Measurements from ENCODE around the gene HEBP2. TPM values are rescaled to one million over a fixed set of nuclear protein-coding genes. Genes with fewer than 3 reads are reported as not detected.

Gene HEBP2
- total RNA-seq, 1 experiment from 2014 or later = 51.6 TPM

DNA sequence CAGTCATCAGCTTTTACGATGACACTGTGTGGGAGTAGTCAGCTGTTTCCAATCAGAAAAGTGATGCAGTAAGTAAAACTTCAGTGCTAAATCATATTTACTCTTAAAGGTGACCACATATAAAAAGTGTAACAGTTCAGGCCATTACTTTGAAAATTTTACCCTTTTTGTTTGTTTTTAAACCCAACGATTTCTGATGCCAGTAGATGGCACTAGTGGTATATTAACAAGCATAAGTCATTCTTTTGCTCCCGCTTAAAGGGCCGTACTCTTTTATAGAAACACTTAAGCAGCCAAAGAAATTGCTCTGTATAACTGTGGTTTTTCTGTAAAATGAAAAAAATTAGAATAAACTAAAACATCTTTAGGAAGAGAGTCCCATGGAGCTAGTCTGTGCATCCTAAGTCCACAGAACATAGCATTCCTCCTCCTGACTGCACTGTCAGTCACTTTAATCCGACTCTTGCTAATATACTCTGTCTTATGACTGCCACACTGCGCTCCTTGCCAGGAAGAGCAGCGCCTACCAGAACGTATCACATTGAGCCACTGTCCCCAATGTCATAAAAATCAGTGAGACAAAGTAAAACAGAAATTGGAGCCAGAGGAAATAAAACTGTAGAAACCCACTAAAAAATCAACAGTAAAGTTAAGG lies 25.0 kb downstream of the HEBP2 start:
- H3K79me2 ChIP-seq (ENCODE audit: insufficient read depth, low read length) = no peaks in the 10 kb centered on the region
- ATAC-seq (peak; percentile 72), DNase-seq (ENCODE audit: low read depth, low spot score) (peak; percentile 21)
- no peaks in the 10 kb centered on the region for H3K9me2 ChIP-seq (ENCODE audit: insufficient read depth)
- H3K27me3 ChIP-seq (ENCODE audit: insufficient read depth, low read length) = no peaks in the 10 kb centered on the region
- H4K20me1 ChIP-seq (ENCODE audit: insufficient read depth) = no peaks in the 10 kb centered on the region
- H3K4me3 ChIP-seq (replicated peaks in 1 of 2; ENCODE audit: low read depth in 1 of 2, low read length in 2 of 2) = no peak overlapping the region
- H3K9ac ChIP-seq (ENCODE audit: low read length) = no peak overlapping the region
- no peak overlapping the region for H3K4me2 ChIP-seq (ENCODE audit: low read length)
- TF ChIP-seq, protein P1, sequence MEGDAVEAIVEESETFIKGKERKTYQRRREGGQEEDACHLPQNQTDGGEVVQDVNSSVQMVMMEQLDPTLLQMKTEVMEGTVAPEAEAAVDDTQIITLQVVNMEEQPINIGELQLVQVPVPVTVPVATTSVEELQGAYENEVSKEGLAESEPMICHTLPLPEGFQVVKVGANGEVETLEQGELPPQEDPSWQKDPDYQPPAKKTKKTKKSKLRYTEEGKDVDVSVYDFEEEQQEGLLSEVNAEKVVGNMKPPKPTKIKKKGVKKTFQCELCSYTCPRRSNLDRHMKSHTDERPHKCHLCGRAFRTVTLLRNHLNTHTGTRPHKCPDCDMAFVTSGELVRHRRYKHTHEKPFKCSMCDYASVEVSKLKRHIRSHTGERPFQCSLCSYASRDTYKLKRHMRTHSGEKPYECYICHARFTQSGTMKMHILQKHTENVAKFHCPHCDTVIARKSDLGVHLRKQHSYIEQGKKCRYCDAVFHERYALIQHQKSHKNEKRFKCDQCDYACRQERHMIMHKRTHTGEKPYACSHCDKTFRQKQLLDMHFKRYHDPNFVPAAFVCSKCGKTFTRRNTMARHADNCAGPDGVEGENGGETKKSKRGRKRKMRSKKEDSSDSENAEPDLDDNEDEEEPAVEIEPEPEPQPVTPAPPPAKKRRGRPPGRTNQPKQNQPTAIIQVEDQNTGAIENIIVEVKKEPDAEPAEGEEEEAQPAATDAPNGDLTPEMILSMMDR (IDR thresholded peaks at IDR 0.05 in 2 of 3, conservative IDR thresholded peaks at IDR 0.05 in 1 of 3; ENCODE audit: borderline replicate concordance in 1 of 3, insufficient read depth in 1 of 3, low read depth in 2 of 3, low read length in 2 of 3) = peak; percentile 57 to 81 (median 75); a peak in 5 of 6 replicates
- TF ChIP-seq RAD21 (IDR thresholded peaks at IDR 0.05; ENCODE audit: low read depth) (peak; percentile 87), CBX3 (IDR thresholded peaks at IDR 0.05; ENCODE audit: low read depth) (no peak), ZNF274 (IDR thresholded peaks at IDR 0.05; ENCODE audit: low read depth, low read length) (no peak), EGR1 (IDR thresholded peaks at IDR 0.05; ENCODE audit: low read depth) (no peak)
- CTCF ChIA-PET = interaction anchor here (0.8 to 3.0 kb wide), 2 partner anchors 26 to 80 kb away, joined by 3 to 14 read pairs; no protein-coding TSS in a partner anchor
- intact Hi-C loops (cut with micrococcal nuclease) = loop anchor here (1.0 to 5.0 kb wide), 4 partner anchors 80 to 338 kb away; no protein-coding TSS in a partner anchor
- no peaks in the 10 kb centered on the region for H3K4me1 ChIP-seq (ENCODE audit: control insufficient read depth in 1 of 2, insufficient read depth in 2 of 2, low read length in 2 of 2)
- H2AFZ ChIP-seq (ENCODE audit: low read depth, low read length, poor library complexity, severe bottlenecking) = no peak overlapping the region
- POLR2A ChIA-PET = no interaction called here
- H3K36me3 ChIP-seq (ENCODE audit: control insufficient read depth in 1 of 2, insufficient read depth in 2 of 2, low read length in 2 of 2) = no peaks in the 10 kb centered on the region
- H3K27ac ChIP-seq (ENCODE audit: low read depth, low read length) = no peak overlapping the region
- no TSS peak for BruUV-seq (replicated peaks)
- RAD21 ChIA-PET (ENCODE audit: low non-redundant PET in 1 of 2, low total read pairs in 2 of 2, uncharacterized antibody in 2 of 2, unreplicated experiment in 2 of 2) = interaction anchor here in 1 of 2 experiments (0.6 kb wide), 1 partner anchor 157 kb away, joined by 4 read pairs; no protein-coding TSS in a partner anchor
- H3K9me3 ChIP-seq (ENCODE audit: control insufficient read depth in 1 of 2, insufficient read depth in 1 of 2, low read depth in 1 of 2, low read length in 2 of 2) = no peaks in the 10 kb centered on the region

DNA sequence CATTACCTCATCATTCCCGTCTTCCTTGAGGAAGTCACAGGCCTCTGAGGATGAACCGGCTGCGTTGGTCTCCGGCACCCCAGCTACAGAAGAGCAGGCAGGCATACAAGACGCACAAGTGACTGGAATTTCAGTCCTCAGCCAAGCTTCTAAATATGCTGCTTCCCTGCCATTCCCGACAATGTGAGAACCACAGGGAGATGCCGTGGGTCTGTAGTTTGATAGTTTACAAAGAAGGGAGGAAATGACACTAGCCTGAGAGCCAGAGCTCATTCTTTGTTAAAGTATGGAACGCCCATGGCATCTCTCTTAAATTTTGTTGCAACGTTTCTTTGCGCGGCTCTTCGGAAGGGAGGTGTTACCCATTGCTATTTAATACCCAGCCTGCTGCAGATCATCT lies 25.7 kb downstream of the HEBP2 start:
- no TSS peak for BruUV-seq (replicated peaks)
- RAD21 ChIA-PET (ENCODE audit: low non-redundant PET in 1 of 2, low total read pairs in 2 of 2, uncharacterized antibody in 2 of 2, unreplicated experiment in 2 of 2) = interaction anchor here in 1 of 2 experiments (0.6 kb wide), 1 partner anchor 156 kb away, joined by 4 read pairs; no protein-coding TSS in a partner anchor
- CTCF ChIA-PET = interaction anchor here (0.8 to 3.0 kb wide), 2 partner anchors 26 to 79 kb away, joined by 3 to 14 read pairs; no protein-coding TSS in a partner anchor
- H2AFZ ChIP-seq (ENCODE audit: low read depth, low read length, poor library complexity, severe bottlenecking) = no peak overlapping the region
- no peaks in the 10 kb centered on the region for H3K9me2 ChIP-seq (ENCODE audit: insufficient read depth)
- H4K20me1 ChIP-seq (ENCODE audit: insufficient read depth) = no peaks in the 10 kb centered on the region
- intact Hi-C loops (cut with micrococcal nuclease) = loop anchor here (1.0 to 5.0 kb wide), 4 partner anchors 80 to 337 kb away; no protein-coding TSS in a partner anchor
- no peak overlapping the region for H3K27ac ChIP-seq (ENCODE audit: low read depth, low read length)
- H3K36me3 ChIP-seq (ENCODE audit: control insufficient read depth in 1 of 2, insufficient read depth in 2 of 2, low read length in 2 of 2) = no peaks in the 10 kb centered on the region
- no peaks in the 10 kb centered on the region for H3K4me1 ChIP-seq (ENCODE audit: control insufficient read depth in 1 of 2, insufficient read depth in 2 of 2, low read length in 2 of 2)
- no peak overlapping the region for H3K9ac ChIP-seq (ENCODE audit: low read length)
- no peaks in the 10 kb centered on the region for H3K27me3 ChIP-seq (ENCODE audit: insufficient read depth, low read length)
- POLR2A ChIA-PET = no interaction called here
- H3K4me3 ChIP-seq (replicated peaks in 1 of 2; ENCODE audit: low read depth in 1 of 2, low read length in 2 of 2) = no peak overlapping the region
- ATAC-seq (no peak), DNase-seq (ENCODE audit: low read depth, low spot score) (no peak)
- H3K9me3 ChIP-seq (ENCODE audit: control insufficient read depth in 1 of 2, insufficient read depth in 1 of 2, low read depth in 1 of 2, low read length in 2 of 2) = no peaks in the 10 kb centered on the region
- no peak overlapping the region for H3K4me2 ChIP-seq (ENCODE audit: low read length)
- H3K79me2 ChIP-seq (ENCODE audit: insufficient read depth, low read length) = no peaks in the 10 kb centered on the region
- TF ChIP-seq EZH2phosphoT487 (IDR thresholded peaks at IDR 0.05; ENCODE audit: borderline replicate concordance) (no peak), SRF (IDR thresholded peaks at IDR 0.05; ENCODE audit: low read depth) (no peak), YY1 (IDR thresholded peaks at IDR 0.05; ENCODE audit: extremely low read depth, insufficient replicate concordance, low read depth, low read length) (no peak), SP1 (IDR thresholded peaks at IDR 0.05; ENCODE audit: low read depth) (no peak), RAD21 (IDR thresholded peaks at IDR 0.05; ENCODE audit: low read depth) (no peak)
- TF ChIP-seq, protein P2, sequence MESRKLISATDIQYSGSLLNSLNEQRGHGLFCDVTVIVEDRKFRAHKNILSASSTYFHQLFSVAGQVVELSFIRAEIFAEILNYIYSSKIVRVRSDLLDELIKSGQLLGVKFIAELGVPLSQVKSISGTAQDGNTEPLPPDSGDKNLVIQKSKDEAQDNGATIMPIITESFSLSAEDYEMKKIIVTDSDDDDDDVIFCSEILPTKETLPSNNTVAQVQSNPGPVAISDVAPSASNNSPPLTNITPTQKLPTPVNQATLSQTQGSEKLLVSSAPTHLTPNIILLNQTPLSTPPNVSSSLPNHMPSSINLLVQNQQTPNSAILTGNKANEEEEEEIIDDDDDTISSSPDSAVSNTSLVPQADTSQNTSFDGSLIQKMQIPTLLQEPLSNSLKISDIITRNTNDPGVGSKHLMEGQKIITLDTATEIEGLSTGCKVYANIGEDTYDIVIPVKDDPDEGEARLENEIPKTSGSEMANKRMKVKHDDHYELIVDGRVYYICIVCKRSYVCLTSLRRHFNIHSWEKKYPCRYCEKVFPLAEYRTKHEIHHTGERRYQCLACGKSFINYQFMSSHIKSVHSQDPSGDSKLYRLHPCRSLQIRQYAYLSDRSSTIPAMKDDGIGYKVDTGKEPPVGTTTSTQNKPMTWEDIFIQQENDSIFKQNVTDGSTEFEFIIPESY (IDR thresholded peaks at IDR 0.05; ENCODE audit: extremely low read depth, insufficient replicate concordance, low read length) = no peak
